IPS-15b (cell line): ENCODE results near the gene RPIA.
A peak's percentile ranks its signal among the peaks of the same experiment; 100 is the strongest.
"Not testable (repeated sequence)": the region's sequence is repeated elsewhere in the genome, so short reads cannot be mapped to it uniquely, and the experiment has no call there.

Experiments used
- H3K27me3 ChIP-seq: one replicate; pipeline ENCODE4 v1.6.1; 2013; ENCODE audit warnings: low read length; ENCODE audit not compliant: control insufficient read depth, insufficient read depth
- H3K36me3 ChIP-seq: one replicate; pipeline ENCODE4 v1.6.1; 2013; ENCODE audit warnings: low read length; ENCODE audit not compliant: control insufficient read depth, insufficient read depth
- H3K4me1 ChIP-seq: one replicate; pipeline ENCODE4 v1.6.1; 2013; ENCODE audit warnings: mild to moderate bottlenecking, low read length; ENCODE audit not compliant: control insufficient read depth, insufficient read depth
- H3K4me3 ChIP-seq: one replicate; pipeline ENCODE4 v1.5.1; 2013; ENCODE audit warnings: low read depth, low read length
- H3K9ac ChIP-seq: one replicate; pipeline ENCODE4 v1.6.1; 2013; ENCODE audit warnings: low read depth, mild to moderate bottlenecking, low read length
- H3K9me3 ChIP-seq: one replicate; pipeline ENCODE4 v1.6.1; 2013; ENCODE audit warnings: mild to moderate bottlenecking, low read length; ENCODE audit not compliant: control insufficient read depth, insufficient read depth

Gene RPIA

DNA sequence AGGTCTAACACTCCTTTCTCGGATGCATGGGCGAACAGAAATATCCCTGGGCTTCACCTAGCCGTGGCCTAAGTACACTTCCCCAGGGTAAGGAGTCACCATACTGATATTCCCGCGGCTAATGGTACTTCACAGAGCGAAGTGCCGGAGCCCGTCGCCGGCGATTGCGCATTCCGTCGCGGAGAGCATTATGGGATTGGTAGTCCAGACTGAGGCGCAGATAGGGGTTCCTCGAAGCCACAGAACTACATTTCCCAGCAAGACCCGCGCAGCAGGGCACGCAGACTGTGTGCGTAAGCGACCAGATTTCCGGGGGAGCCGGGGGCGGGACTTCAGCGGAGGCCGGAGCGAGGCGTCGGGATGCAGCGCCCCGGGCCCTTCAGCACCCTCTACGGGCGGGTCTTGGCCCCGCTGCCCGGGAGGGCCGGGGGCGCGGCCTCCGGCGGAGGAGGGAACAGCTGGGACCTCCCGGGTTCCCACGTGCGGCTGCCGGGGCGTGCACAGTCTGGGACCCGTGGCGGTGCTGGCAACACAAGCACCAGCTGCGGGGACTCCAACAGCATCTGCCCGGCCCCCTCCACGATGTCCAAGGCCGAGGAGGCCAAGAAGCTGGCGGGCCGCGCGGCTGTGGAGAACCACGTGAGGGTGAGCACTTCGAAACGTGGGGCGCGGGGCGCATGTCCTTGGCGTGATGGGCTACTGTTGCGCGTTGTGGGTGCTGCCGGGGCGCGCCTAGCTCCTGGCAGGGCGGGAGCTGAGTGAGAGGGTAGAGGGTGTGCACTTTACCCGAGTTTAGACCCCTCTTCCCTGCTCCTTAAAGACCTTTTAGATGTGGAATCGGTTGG is at the start of gene RPIA:
TSS of gene RPIA (plus strand) at position 335 of the 845 bp plus-strand sequence. CDS start at position 361, 26 bp downstream.
- no peaks in the 10 kb centered on the region for H3K36me3 ChIP-seq
- H3K9me3 ChIP-seq = no peaks in the 10 kb centered on the region
- peak within 1 kb of the TSS; percentile 98 for H3K4me3 ChIP-seq
- no peaks in the 10 kb centered on the region for H3K4me1 ChIP-seq
- peak within 1 kb of the TSS; percentile 91 for H3K9ac ChIP-seq
- H3K27me3 ChIP-seq = peaks cover 9% of the 10 kb centered on the region

DNA sequence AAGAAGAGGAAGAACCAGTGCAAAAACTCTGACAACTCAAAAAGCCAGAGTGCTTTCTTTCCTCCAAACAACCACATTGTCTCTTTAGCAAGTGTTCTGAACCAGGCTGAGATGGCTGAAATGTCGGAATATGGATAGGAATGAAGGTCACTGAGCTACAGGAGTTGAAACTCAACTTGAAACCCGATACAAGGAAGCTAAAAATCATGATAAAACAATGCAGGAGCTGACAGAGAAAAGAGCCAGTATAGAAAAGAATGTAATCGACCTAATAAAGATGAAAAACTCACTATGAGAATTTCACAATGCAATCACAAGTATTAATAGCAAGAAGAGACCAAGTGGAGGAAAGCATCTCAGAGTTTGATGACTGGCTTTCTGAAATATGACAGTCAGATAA is 49.2 kb upstream of the RPIA start:
- Histone ChIP-seq H3K9me3 (no peaks in the 10 kb centered on the region), H3K36me3 (no peaks in the 10 kb centered on the region), H3K27me3 (no peaks in the 10 kb centered on the region), H3K4me1 (peaks cover 7% of the 10 kb centered on the region), H3K4me3 (no peak overlapping the region), H3K9ac (no peak overlapping the region)

DNA sequence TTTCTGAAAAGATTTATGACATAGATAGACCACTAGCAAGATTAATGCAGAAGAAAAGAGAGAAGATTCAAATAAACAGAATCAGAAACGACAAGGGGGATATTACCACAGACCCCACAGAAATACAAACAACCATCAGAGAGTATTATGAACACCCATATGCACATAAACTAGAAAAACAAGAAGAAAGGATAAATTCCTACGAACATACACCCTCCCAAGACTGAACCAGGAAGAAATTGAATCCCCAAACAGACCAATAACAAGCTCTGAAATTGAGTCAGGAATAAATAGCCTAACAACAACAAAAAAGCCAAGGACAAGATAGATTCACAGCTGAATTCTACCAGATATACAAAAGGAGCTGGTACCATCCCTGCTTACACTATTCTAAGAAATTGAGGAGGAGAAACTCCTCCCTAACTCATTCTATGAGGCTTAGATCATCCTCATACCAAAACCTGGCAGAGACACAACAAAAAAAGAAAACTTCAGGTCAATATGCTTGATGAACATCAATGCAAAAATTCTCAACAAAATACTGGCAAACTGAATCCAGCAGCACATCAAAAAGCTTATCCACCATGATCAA is 46.1 kb upstream of the RPIA start:
- H3K4me1 ChIP-seq, H3K9me3 ChIP-seq, H3K4me3 ChIP-seq, H3K27me3 ChIP-seq, H3K36me3 ChIP-seq, H3K9ac ChIP-seq: not testable (repeated sequence)

DNA sequence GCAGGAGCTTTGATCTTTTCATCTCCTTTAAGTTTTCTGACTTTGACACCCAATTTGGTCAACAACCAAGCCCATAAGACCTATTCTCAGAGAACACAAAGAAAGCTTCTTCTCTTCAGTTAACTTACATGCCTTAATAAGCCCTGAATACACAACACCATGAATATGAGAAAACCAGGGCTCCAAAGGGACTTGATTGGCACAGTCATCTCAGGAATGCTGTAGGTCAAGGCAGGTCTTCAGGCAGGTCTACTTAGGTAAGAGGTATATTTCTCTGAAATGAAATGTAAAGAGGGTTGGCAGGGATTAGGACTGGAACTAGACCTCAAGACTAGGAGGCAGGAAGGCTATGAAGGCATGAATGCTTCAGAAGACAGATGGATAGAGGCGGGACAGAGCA is 39.8 kb upstream of the RPIA start:
- Histone ChIP-seq H3K4me1 (no peaks in the 10 kb centered on the region), H3K36me3 (no peaks in the 10 kb centered on the region), H3K9ac (no peak overlapping the region), H3K9me3 (no peaks in the 10 kb centered on the region), H3K4me3 (no peak overlapping the region), H3K27me3 (no peaks in the 10 kb centered on the region)

DNA sequence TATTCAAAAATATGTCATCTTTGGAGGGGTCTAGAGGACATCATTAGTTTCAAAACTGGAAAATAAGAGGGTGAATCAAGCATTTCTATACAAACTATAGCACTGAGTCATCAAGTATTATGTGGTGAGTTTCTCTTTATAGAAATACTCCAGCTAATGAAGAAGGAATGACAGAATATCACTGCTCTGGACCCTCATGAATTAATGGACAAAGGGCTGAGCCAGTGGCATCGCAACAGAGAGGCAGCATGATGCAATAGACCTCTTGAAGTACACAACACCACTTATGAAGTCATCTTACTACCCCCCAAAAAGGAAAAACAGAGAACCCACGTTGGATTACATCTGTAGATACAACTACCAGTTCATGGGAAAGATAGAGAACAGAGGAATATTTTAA is 36.8 kb upstream of the RPIA start:
- peaks cover 17% of the 10 kb centered on the region for H3K4me1 ChIP-seq
- H3K27me3 ChIP-seq = no peaks in the 10 kb centered on the region
- no peak overlapping the region for H3K4me3 ChIP-seq
- H3K9me3 ChIP-seq = no peaks in the 10 kb centered on the region
- H3K9ac ChIP-seq = no peak overlapping the region
- no peaks in the 10 kb centered on the region for H3K36me3 ChIP-seq

DNA sequence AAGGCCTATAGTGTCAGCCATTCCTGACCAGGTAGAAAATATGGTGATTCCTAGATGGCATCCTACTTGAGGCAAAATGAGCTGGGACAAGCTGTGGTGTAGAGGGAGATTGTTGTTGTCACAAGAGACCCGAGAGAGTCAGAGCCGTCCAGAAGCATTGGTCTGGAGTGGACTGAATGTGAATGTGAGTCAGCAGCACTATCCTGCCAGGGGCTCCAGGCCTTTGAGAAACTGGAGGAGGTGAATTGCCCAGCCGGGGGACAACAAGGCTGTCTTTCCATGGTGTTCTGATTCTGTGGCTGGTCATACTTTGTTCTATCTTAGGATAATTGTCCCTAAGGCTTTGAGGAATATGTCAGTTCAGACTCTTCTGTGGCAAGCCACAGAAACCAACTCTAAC is 34.8 kb upstream of the RPIA start:
- H3K9ac ChIP-seq = no peak overlapping the region
- H3K27me3 ChIP-seq = no peaks in the 10 kb centered on the region
- no peaks in the 10 kb centered on the region for H3K36me3 ChIP-seq
- no peak overlapping the region for H3K4me3 ChIP-seq
- H3K9me3 ChIP-seq = no peaks in the 10 kb centered on the region
- peaks cover 18% of the 10 kb centered on the region for H3K4me1 ChIP-seq

DNA sequence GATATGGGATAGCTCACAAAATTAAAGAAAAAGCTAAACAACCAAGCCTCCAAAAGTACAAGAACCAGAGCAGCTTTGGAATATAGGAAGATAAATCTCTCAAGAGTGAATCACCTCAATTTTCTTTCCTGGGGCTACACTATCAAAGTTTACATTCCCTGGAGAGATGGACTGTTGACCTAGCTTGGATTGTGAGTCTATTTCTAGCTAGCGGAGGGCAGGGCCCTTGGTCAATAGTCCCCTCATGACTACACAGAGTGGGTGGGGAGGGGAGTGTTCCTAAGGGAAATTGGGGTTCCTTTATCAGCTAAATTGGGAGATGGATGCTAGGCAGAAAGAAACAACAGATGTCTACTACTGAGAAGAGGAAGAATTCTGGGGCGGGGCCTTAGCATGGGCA is 34.3 kb upstream of the RPIA start:
- H3K36me3 ChIP-seq = no peaks in the 10 kb centered on the region
- no peaks in the 10 kb centered on the region for H3K9me3 ChIP-seq
- H3K4me3 ChIP-seq = no peak overlapping the region
- no peaks in the 10 kb centered on the region for H3K27me3 ChIP-seq
- H3K4me1 ChIP-seq = peaks cover 18% of the 10 kb centered on the region
- no peak overlapping the region for H3K9ac ChIP-seq

DNA sequence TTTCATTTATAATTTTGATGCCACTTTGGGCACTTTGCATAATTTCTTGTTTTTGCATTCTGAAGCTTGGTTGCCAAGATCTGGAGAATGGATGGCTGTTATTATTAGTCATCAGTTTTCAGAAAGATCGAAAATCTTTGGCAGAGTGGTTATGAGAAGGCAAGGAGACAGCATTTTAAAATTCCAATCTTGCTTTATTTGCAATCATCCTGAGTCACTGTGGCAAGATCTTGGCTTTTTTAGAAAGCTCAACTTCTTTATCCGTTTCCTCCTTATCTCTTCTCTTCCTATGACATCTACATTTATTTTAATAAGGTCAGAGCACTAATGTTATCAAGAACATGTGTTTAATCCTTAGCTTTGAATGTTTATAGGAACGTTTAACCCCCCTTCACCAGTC is 33.1 kb upstream of the RPIA start:
- H3K36me3 ChIP-seq = no peaks in the 10 kb centered on the region
- H3K27me3 ChIP-seq = no peaks in the 10 kb centered on the region
- H3K9ac ChIP-seq = no peak overlapping the region
- H3K4me3 ChIP-seq = no peak overlapping the region
- H3K4me1 ChIP-seq = peaks cover 18% of the 10 kb centered on the region
- no peaks in the 10 kb centered on the region for H3K9me3 ChIP-seq

DNA sequence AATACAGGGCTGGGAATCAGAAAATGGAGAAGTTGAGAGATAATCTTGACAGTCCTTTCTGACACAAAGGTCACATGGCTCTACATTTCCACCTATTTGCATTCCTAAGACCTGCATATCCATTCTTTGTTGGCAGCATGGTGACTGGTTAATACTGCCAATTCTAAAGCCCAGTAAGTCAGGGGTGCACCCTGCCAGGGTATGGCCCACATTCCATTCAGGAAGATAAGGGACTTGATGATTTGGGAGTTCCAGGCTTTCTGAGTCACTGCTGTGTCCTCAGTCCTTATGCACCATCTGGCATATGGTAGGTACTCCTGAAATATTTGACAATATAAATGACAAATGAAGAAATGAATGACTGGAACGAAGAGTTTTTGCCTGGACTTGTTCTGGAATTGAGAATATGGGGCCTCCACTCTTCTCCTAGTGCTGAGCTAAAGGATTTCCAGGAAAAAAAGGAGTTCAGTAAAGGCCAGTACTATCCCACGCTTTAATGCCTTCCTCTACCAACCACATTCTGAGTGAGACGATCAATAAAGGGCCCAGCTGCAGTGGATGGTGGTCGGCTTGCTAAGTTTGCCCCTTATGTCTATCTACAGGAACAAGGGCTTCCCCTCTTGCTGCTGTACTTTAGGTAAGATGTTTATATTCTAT is 32.5 kb upstream of the RPIA start:
- Histone ChIP-seq H3K27me3 (no peaks in the 10 kb centered on the region), H3K9me3 (no peaks in the 10 kb centered on the region), H3K4me3 (no peak overlapping the region), H3K36me3 (no peaks in the 10 kb centered on the region), H3K4me1 (peaks cover 18% of the 10 kb centered on the region), H3K9ac (no peak overlapping the region)

DNA sequence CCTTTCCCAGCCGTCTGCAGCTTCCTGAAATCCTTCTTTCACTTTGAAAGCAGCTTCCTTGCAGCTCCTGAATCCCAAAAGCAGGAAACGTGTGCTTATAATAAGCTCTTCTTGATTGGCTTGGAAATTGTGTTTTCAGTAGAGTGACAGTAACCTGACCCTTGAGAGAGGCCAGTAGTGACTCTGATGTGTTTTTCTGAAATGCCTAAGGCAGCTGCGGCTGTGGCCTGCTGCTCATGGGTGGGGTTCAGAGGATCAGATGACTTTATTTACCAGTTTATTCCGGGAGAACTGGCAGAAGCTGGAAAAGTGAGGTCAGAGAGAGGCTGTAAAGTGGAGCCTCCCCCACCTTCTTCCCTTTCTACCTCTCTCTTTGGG is 31.9 kb upstream of the RPIA start:
- Histone ChIP-seq H3K4me3 (no peak overlapping the region), H3K27me3 (no peaks in the 10 kb centered on the region), H3K9ac (no peak overlapping the region), H3K36me3 (no peaks in the 10 kb centered on the region), H3K9me3 (no peaks in the 10 kb centered on the region), H3K4me1 (peaks cover 18% of the 10 kb centered on the region)

DNA sequence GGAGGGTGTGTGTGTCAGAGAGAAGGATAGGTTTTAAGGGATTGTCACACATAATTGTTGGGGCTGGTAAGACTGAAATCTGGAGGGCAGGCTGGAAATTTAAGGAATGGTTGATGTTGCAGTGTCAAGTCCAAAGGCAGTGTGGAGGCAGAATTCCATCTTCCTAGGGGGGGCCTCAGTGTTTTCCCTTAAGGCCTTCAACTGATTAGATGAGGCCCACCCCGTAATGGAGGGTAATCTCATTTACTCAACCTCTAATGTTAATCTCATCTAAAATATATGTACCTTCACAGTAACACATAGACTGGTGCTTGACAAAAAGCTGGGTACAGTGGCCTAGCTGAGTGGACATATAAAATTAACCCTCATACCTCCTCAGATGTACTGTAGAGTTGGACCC is 30.9 kb upstream of the RPIA start:
- Histone ChIP-seq H3K27me3 (no peaks in the 10 kb centered on the region), H3K4me3 (no peak overlapping the region), H3K36me3 (no peaks in the 10 kb centered on the region), H3K9me3 (no peaks in the 10 kb centered on the region), H3K9ac (no peak overlapping the region), H3K4me1 (peaks cover 18% of the 10 kb centered on the region)

DNA sequence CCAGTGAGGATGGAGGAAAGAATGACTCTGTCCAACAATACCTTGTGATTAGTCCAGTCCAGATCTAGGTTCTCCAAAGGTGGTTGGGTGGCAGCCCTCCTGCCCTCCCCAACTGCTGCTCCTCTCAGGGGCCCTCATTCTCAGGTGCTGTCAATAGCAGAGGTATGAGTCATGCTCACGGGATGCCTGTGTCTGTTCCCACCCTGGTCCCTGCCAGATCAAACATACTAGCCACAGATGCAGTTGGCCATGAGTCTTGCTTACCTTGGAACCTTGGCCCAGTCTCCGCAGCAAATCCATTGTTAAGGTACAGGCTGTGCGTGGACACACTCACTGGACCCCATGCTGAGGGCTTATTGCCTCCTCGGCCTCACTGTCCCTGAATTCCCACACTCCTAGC is 24.9 kb upstream of the RPIA start:
- Histone ChIP-seq H3K4me3 (no peak overlapping the region), H3K9ac (no peak overlapping the region), H3K27me3 (no peaks in the 10 kb centered on the region), H3K9me3 (no peaks in the 10 kb centered on the region), H3K4me1 (no peaks in the 10 kb centered on the region), H3K36me3 (no peaks in the 10 kb centered on the region)
